ENCODE measurements around the gene PLEKHO2.

Gene PLEKHO2

GRCh38 chr15:64828985-64829384, 12.7 kb upstream of the PLEKHO2 start:
- peaks cover 8% of the 10 kb centered on the region for H3K79me2 ChIP-seq (ENCODE audit: control insufficient read depth, insufficient read depth, low read length, unreplicated experiment)
- no peaks in the 10 kb centered on the region for H3K27me3 ChIP-seq (ENCODE audit: insufficient read depth, low read length)
- H3K27ac ChIP-seq (ENCODE audit: low read depth, low read length) = no peak overlapping the region
- H3K4me3 ChIP-seq (ENCODE audit: low read depth, low read length) = no peak overlapping the region
- peaks cover 4% of the 10 kb centered on the region for H3K4me1 ChIP-seq (ENCODE audit: control insufficient read depth, insufficient read depth, low read length, unreplicated experiment)
- no peak overlapping the region for H2AFZ ChIP-seq (ENCODE audit: low read length, unreplicated experiment)
- no peaks in the 10 kb centered on the region for H3K36me3 ChIP-seq (ENCODE audit: insufficient read depth, low read length)

- Histone ChIP-seq H2AFZ (ENCODE audit: low read length, unreplicated experiment) (no peak overlapping the region), H3K27me3 (ENCODE audit: insufficient read depth, low read length) (no peaks in the 10 kb centered on the region), H3K79me2 (ENCODE audit: control insufficient read depth, insufficient read depth, low read length, unreplicated experiment) (no peaks in the 10 kb centered on the region), H3K4me1 (ENCODE audit: control insufficient read depth, insufficient read depth, low read length, unreplicated experiment) (peaks cover 8% of the 10 kb centered on the region), H3K4me3 (ENCODE audit: low read depth, low read length) (no peak overlapping the region), H3K27ac (ENCODE audit: low read depth, low read length) (no peak overlapping the region), H3K36me3 (ENCODE audit: insufficient read depth, low read length) (no peaks in the 10 kb centered on the region)
Measured at GRCh38 chr15:64833690-64834089, 8.0 kb upstream of the PLEKHO2 start.

GRCh38 chr15:64836023-64836536, 5.6 kb upstream of the PLEKHO2 start:
- Histone ChIP-seq H3K4me3 (ENCODE audit: low read depth, low read length) (peak overlapping the region; percentile 36; the same call in 1 of the 2 replicates), H3K79me2 (ENCODE audit: control insufficient read depth, insufficient read depth, low read length, unreplicated experiment) (no peaks in the 10 kb centered on the region), H3K27me3 (ENCODE audit: insufficient read depth, low read length) (no peaks in the 10 kb centered on the region), H3K27ac (ENCODE audit: low read depth, low read length) (no peak overlapping the region), H3K4me1 (ENCODE audit: control insufficient read depth, insufficient read depth, low read length, unreplicated experiment) (peaks cover 14% of the 10 kb centered on the region), H2AFZ (ENCODE audit: low read length, unreplicated experiment) (peak overlapping the region; percentile 86), H3K36me3 (ENCODE audit: insufficient read depth, low read length) (no peaks in the 10 kb centered on the region)

- Histone ChIP-seq H2AFZ (ENCODE audit: low read length, unreplicated experiment) (no peak overlapping the region), H3K27me3 (ENCODE audit: insufficient read depth, low read length) (no peaks in the 10 kb centered on the region), H3K4me3 (ENCODE audit: low read depth, low read length) (no peak overlapping the region), H3K4me1 (ENCODE audit: control insufficient read depth, insufficient read depth, low read length, unreplicated experiment) (peaks cover 14% of the 10 kb centered on the region), H3K27ac (ENCODE audit: low read depth, low read length) (no peak overlapping the region), H3K36me3 (ENCODE audit: insufficient read depth, low read length) (no peaks in the 10 kb centered on the region), H3K79me2 (ENCODE audit: control insufficient read depth, insufficient read depth, low read length, unreplicated experiment) (peaks cover 8% of the 10 kb centered on the region)
Measured at GRCh38 chr15:64837502-64837901, 4.2 kb upstream of the PLEKHO2 start.

- Histone ChIP-seq H3K36me3 (ENCODE audit: insufficient read depth, low read length) (no peaks in the 10 kb centered on the region), H3K27ac (ENCODE audit: low read depth, low read length) (peak overlapping the region; percentile 73), H3K4me1 (ENCODE audit: control insufficient read depth, insufficient read depth, low read length, unreplicated experiment) (peaks cover 32% of the 10 kb centered on the region), H3K27me3 (ENCODE audit: insufficient read depth, low read length) (no peaks in the 10 kb centered on the region), H3K4me3 (ENCODE audit: low read depth, low read length) (peak overlapping the region; percentile 76), H2AFZ (ENCODE audit: low read length, unreplicated experiment) (peak overlapping the region; percentile 10), H3K79me2 (ENCODE audit: control insufficient read depth, insufficient read depth, low read length, unreplicated experiment) (peaks cover 43% of the 10 kb centered on the region)
Measured at GRCh38 chr15:64841060-64841343, 713 bp upstream of the PLEKHO2 start.

- H3K27ac ChIP-seq (ENCODE audit: low read depth, low read length) = peak overlapping the region; percentile 50
- peaks cover 56% of the 10 kb centered on the region for H3K79me2 ChIP-seq (ENCODE audit: control insufficient read depth, insufficient read depth, low read length, unreplicated experiment)
- peaks cover 31% of the 10 kb centered on the region for H3K4me1 ChIP-seq (ENCODE audit: control insufficient read depth, insufficient read depth, low read length, unreplicated experiment)
- H3K4me3 ChIP-seq (ENCODE audit: low read depth, low read length) = peak overlapping the region; percentile 100
- peaks cover 4% of the 10 kb centered on the region; the same call in 1 of the 2 replicates for H3K36me3 ChIP-seq (ENCODE audit: insufficient read depth, low read length)
- H2AFZ ChIP-seq (ENCODE audit: low read length, unreplicated experiment) = peak overlapping the region; percentile 48
- no peaks in the 10 kb centered on the region for H3K27me3 ChIP-seq (ENCODE audit: insufficient read depth, low read length)
Measured at GRCh38 chr15:64842096-64842939, 603 bp downstream of the PLEKHO2 start.

GRCh38 chr15:64842986-64843561, 1.4 kb downstream of the PLEKHO2 start:
- peak overlapping the region; percentile 50 for H3K27ac ChIP-seq (ENCODE audit: low read depth, low read length)

GRCh38 chr15:64843991-64844390, 2.3 kb downstream of the PLEKHO2 start:
- Histone ChIP-seq H3K79me2 (ENCODE audit: control insufficient read depth, insufficient read depth, low read length, unreplicated experiment) (peaks cover 70% of the 10 kb centered on the region), H2AFZ (ENCODE audit: low read length, unreplicated experiment) (no peak overlapping the region), H3K27ac (ENCODE audit: low read depth, low read length) (no peak overlapping the region), H3K4me3 (ENCODE audit: low read depth, low read length) (peak overlapping the region; percentile 100), H3K4me1 (ENCODE audit: control insufficient read depth, insufficient read depth, low read length, unreplicated experiment) (peaks cover 36% of the 10 kb centered on the region), H3K36me3 (ENCODE audit: insufficient read depth, low read length) (peaks cover 7% of the 10 kb centered on the region; the same call in 1 of the 2 replicates), H3K27me3 (ENCODE audit: insufficient read depth, low read length) (no peaks in the 10 kb centered on the region)

More at GRCh38 chr15:64842986-64843561, 1.4 kb downstream of the PLEKHO2 start:
- Histone ChIP-seq H3K4me1 (ENCODE audit: control insufficient read depth, insufficient read depth, low read length, unreplicated experiment) (peaks cover 32% of the 10 kb centered on the region), H3K36me3 (ENCODE audit: insufficient read depth, low read length) (peaks cover 6% of the 10 kb centered on the region; the same call in 1 of the 2 replicates), H3K4me3 (ENCODE audit: low read depth, low read length) (peak overlapping the region; percentile 100), H3K79me2 (ENCODE audit: control insufficient read depth, insufficient read depth, low read length, unreplicated experiment) (peaks cover 64% of the 10 kb centered on the region), H3K27me3 (ENCODE audit: insufficient read depth, low read length) (no peaks in the 10 kb centered on the region), H2AFZ (ENCODE audit: low read length, unreplicated experiment) (peak overlapping the region; percentile 48)

- peak overlapping the region; percentile 100 for H3K4me3 ChIP-seq (ENCODE audit: low read depth, low read length)
- H3K27me3 ChIP-seq (ENCODE audit: insufficient read depth, low read length) = no peaks in the 10 kb centered on the region
- H2AFZ ChIP-seq (ENCODE audit: low read length, unreplicated experiment) = no peak overlapping the region
- peaks cover 7% of the 10 kb centered on the region; the same call in 1 of the 2 replicates for H3K36me3 ChIP-seq (ENCODE audit: insufficient read depth, low read length)
- H3K4me1 ChIP-seq (ENCODE audit: control insufficient read depth, insufficient read depth, low read length, unreplicated experiment) = peaks cover 36% of the 10 kb centered on the region
- H3K27ac ChIP-seq (ENCODE audit: low read depth, low read length) = peak overlapping the region; percentile 20; the same call in 1 of the 2 replicates
- H3K79me2 ChIP-seq (ENCODE audit: control insufficient read depth, insufficient read depth, low read length, unreplicated experiment) = peaks cover 72% of the 10 kb centered on the region
Measured at GRCh38 chr15:64844576-64845145, 2.9 kb downstream of the PLEKHO2 start.

GRCh38 chr15:64845183-64845611, 3.5 kb downstream of the PLEKHO2 start:
- Histone ChIP-seq H3K79me2 (ENCODE audit: control insufficient read depth, insufficient read depth, low read length, unreplicated experiment) (peaks cover 76% of the 10 kb centered on the region), H3K27ac (ENCODE audit: low read depth, low read length) (peak overlapping the region; percentile 20; the same call in 1 of the 2 replicates), H3K36me3 (ENCODE audit: insufficient read depth, low read length) (peaks cover 9% of the 10 kb centered on the region; the same call in 1 of the 2 replicates), H3K4me3 (ENCODE audit: low read depth, low read length) (peak overlapping the region; percentile 100), H3K27me3 (ENCODE audit: insufficient read depth, low read length) (no peaks in the 10 kb centered on the region), H3K4me1 (ENCODE audit: control insufficient read depth, insufficient read depth, low read length, unreplicated experiment) (peaks cover 38% of the 10 kb centered on the region), H2AFZ (ENCODE audit: low read length, unreplicated experiment) (no peak overlapping the region)
